Measurements from ENCODE around the gene JPH4. TPM values are rescaled to one million over a fixed set of nuclear protein-coding genes. Genes with fewer than 3 reads are reported as not detected.

The JPH4 gene
- total RNA-seq, 1 experiment from 2014 or later = not detected

GRCh38 chr14:23609001-23609400, 30.4 kb upstream of the JPH4 start:
- no peak for DNase-seq
- peaks cover 21% of the 10 kb centered on the region for H3K4me1 Mint-ChIP-seq (ENCODE audit: low read depth, unreplicated experiment)
- H3K27ac Mint-ChIP-seq (ENCODE audit: unreplicated experiment) = no peak overlapping the region
- Histone ChIP-seq H3K27me3 (replicated peaks; ENCODE audit: control insufficient read depth, insufficient read depth, low read length) (no peaks in the 10 kb centered on the region), H3K4me1 (peaks cover 23% of the 10 kb centered on the region), H3K36me3 (ENCODE audit: control insufficient read depth, insufficient read depth, low read length) (no peaks in the 10 kb centered on the region), H3K9me3 (no peaks in the 10 kb centered on the region), H3K4me3 (ENCODE audit: low read depth, low read length) (no peak overlapping the region)
- no peak overlapping the region for H3K4me3 Mint-ChIP-seq (ENCODE audit: unreplicated experiment)
- peaks cover 26% of the 10 kb centered on the region for H3K9me3 Mint-ChIP-seq (ENCODE audit: unreplicated experiment)
- intact Hi-C loops (cut with micrococcal nuclease; ENCODE audit: unreplicated experiment) = no loop called here
- no peaks in the 10 kb centered on the region for H3K27me3 Mint-ChIP-seq (ENCODE audit: insufficient read depth, unreplicated experiment)
- no peak for TF ChIP-seq CTCF (IDR thresholded peaks at IDR 0.05; ENCODE audit: insufficient read depth in 1 of 2, low read depth in 1 of 2, low read length in 1 of 2, severe bottlenecking in 1 of 2, unreplicated experiment in 1 of 2)
- POLR2A ChIA-PET = no interaction called here
- peaks cover 5% of the 10 kb centered on the region for H3K36me3 Mint-ChIP-seq (ENCODE audit: insufficient read depth, unreplicated experiment)
- no TSS peak for BruUV-seq (replicated peaks)
- CTCF ChIA-PET = no interaction called here

- Histone ChIP-seq H3K4me1 (peaks cover 18% of the 10 kb centered on the region), H3K27me3 (replicated peaks; ENCODE audit: control insufficient read depth, insufficient read depth, low read length) (no peaks in the 10 kb centered on the region), H3K4me3 (ENCODE audit: low read depth, low read length) (no peak overlapping the region), H3K9me3 (no peaks in the 10 kb centered on the region), H3K36me3 (ENCODE audit: control insufficient read depth, insufficient read depth, low read length) (no peaks in the 10 kb centered on the region)
- Mint-ChIP-seq H3K4me3 (ENCODE audit: unreplicated experiment) (no peak overlapping the region), H3K27me3 (ENCODE audit: insufficient read depth, unreplicated experiment) (no peaks in the 10 kb centered on the region), H3K27ac (ENCODE audit: unreplicated experiment) (no peak overlapping the region), H3K9me3 (ENCODE audit: unreplicated experiment) (peaks cover 26% of the 10 kb centered on the region), H3K4me1 (ENCODE audit: low read depth, unreplicated experiment) (peaks cover 15% of the 10 kb centered on the region), H3K36me3 (ENCODE audit: insufficient read depth, unreplicated experiment) (peaks cover 5% of the 10 kb centered on the region)
- intact Hi-C loops (cut with micrococcal nuclease; ENCODE audit: unreplicated experiment) = no loop called here
- ChIA-PET POLR2A (no interaction called here), CTCF (no interaction called here)
- no peak for DNase-seq
- BruUV-seq (replicated peaks) = no TSS peak
- no peak for TF ChIP-seq CTCF (IDR thresholded peaks at IDR 0.05; ENCODE audit: insufficient read depth in 1 of 2, low read depth in 1 of 2, low read length in 1 of 2, severe bottlenecking in 1 of 2, unreplicated experiment in 1 of 2)
Measured at GRCh38 chr14:23608454-23608853, 29.9 kb upstream of the JPH4 start.

- H3K36me3 Mint-ChIP-seq (ENCODE audit: insufficient read depth, unreplicated experiment) = no peaks in the 10 kb centered on the region
- H3K9me3 Mint-ChIP-seq (ENCODE audit: unreplicated experiment) = peaks cover 12% of the 10 kb centered on the region
- no peak for TF ChIP-seq CTCF (IDR thresholded peaks at IDR 0.05; ENCODE audit: insufficient read depth in 1 of 2, low read depth in 1 of 2, low read length in 1 of 2, severe bottlenecking in 1 of 2, unreplicated experiment in 1 of 2)
- Histone ChIP-seq H3K4me3 (ENCODE audit: low read depth, low read length) (no peak overlapping the region), H3K36me3 (ENCODE audit: control insufficient read depth, insufficient read depth, low read length) (no peaks in the 10 kb centered on the region), H3K9me3 (no peaks in the 10 kb centered on the region), H3K27me3 (replicated peaks; ENCODE audit: control insufficient read depth, insufficient read depth, low read length) (no peaks in the 10 kb centered on the region), H3K4me1 (peaks cover 5% of the 10 kb centered on the region)
- H3K4me1 Mint-ChIP-seq (ENCODE audit: low read depth, unreplicated experiment) = no peaks in the 10 kb centered on the region
- BruUV-seq (replicated peaks) = no TSS peak
- H3K27ac Mint-ChIP-seq (ENCODE audit: unreplicated experiment) = no peak overlapping the region
- H3K4me3 Mint-ChIP-seq (ENCODE audit: unreplicated experiment) = no peak overlapping the region
- no peaks in the 10 kb centered on the region for H3K27me3 Mint-ChIP-seq (ENCODE audit: insufficient read depth, unreplicated experiment)
- no peak for DNase-seq
- CTCF ChIA-PET = interaction anchor here (1.4 kb wide), 2 partner anchors 17 to 25 kb away, joined by 3 read pairs; no protein-coding TSS in a partner anchor
- intact Hi-C loops (cut with micrococcal nuclease; ENCODE audit: unreplicated experiment) = no loop called here
- POLR2A ChIA-PET = no interaction called here
Measured at GRCh38 chr14:23605931-23606585, 27.5 kb upstream of the JPH4 start.

All from Caco-2 (cell line).